H1 (cell line): Measurements from ENCODE around the gene C20orf96. TPM values are rescaled to one million over a fixed set of nuclear protein-coding genes. Genes with fewer than 3 reads are reported as not detected.

ENCODE experiments used
- BACH1 ChIP-seq: IDR thresholded peaks from 2 replicates; pipeline ENCODE4 v1.6.1; 2012; ENCODE audit warnings: low read length, improper control_type of control experiment
- BCL11A ChIP-seq, 2 experiments: IDR thresholded peaks; one replicate each; pipeline ENCODE4 v1.6.1; 2011; ENCODE audit warnings: low read depth in 2 of 2, low read length in 2 of 2, mild to moderate bottlenecking in 2 of 2
- CEBPB ChIP-seq: IDR thresholded peaks from 2 replicates; pipeline ENCODE4 v1.6.1; 2012; ENCODE audit warnings: low read depth, low read length
- GTF2F1 ChIP-seq: IDR thresholded peaks from 2 replicates; pipeline ENCODE4 v1.6.1; 2012; ENCODE audit warnings: low read depth, low read length, improper control_type of control experiment, borderline replicate concordance
- KDM5A ChIP-seq: fragments of 200-600 bp; IDR thresholded peaks from 2 replicates; pipeline ENCODE4 v1.7.1; 2012; ENCODE audit warnings: mild to moderate bottlenecking, low read length, inconsistent platforms, mixed read lengths
- MAFK ChIP-seq: IDR thresholded peaks from 2 replicates; pipeline ENCODE4 v1.6.1; 2012; ENCODE audit warnings: low read depth, mild to moderate bottlenecking, improper control_type of control experiment, low read length
- POLR2AphosphoS5 ChIP-seq: IDR thresholded peaks from 2 replicates; pipeline ENCODE4 v1.6.1; 2011; ENCODE audit warnings: low read depth, low read length
- POU5F1 ChIP-seq: IDR thresholded peaks from 2 replicates; pipeline ENCODE4 v1.6.1; 2011; ENCODE audit warnings: low read depth, mild to moderate bottlenecking, low read length, moderate library complexity
- RBBP5 ChIP-seq: IDR thresholded peaks from 2 replicates; pipeline ENCODE4 v1.7.1; 2012; ENCODE audit warnings: low read depth, mild to moderate bottlenecking, inconsistent platforms, low read length, moderate library complexity, borderline replicate concordance
- TBP ChIP-seq: IDR thresholded peaks from 2 replicates; pipeline ENCODE4 v1.6.1; 2011; ENCODE audit warnings: low read depth, low read length, improper control_type of control experiment
- TCF12 ChIP-seq: IDR thresholded peaks from 2 replicates; pipeline ENCODE4 v1.6.1; 2011; ENCODE audit warnings: low read depth, mild to moderate bottlenecking, low read length
- polyA plus RNA-seq, 7 experiments: library from polyadenylated mRNA; depleted of rRNA in 3 of 7; stranded (reverse) in 5 of 7; unstranded in 2 of 7; fragments of >200 nt in 5 of 7; fragments of 200-250 nt in 2 of 7; gene quantifications; 1 replicate in 5 of 7; 2 replicates in 1 of 7; 4 replicates in 1 of 7; pipeline versions ENCODE4 v1.2.1 to v1.2.3, GENCODE V29; 2011 to 2013; ENCODE audit warnings: missing spikeins in 2 of 7, mixed read lengths in 2 of 7
- total RNA-seq: library from RNA; stranded (reverse); fragmentation: NEBNext Ultra II Directional; extraction: Animal tissue kit (Norgen Biotek cat#: 25700); gene quantifications from 2 replicates; pipeline ENCODE4 v1.2.1, GENCODE V29; 2021
- TF ChIP-seq, protein P1 (sequence below): fragments of 300-600 bp; sonication (generic); IDR thresholded peaks from 2 replicates; pipeline ENCODE4 v1.7.1; 2012; ENCODE audit warnings: low read length, moderate library complexity, mild to moderate bottlenecking, inconsistent platforms; ENCODE audit not compliant: insufficient replicate concordance
- TF ChIP-seq, protein P2 (sequence below): IDR thresholded peaks from 2 replicates; pipeline ENCODE4 v1.6.1; 2012; ENCODE audit warnings: inconsistent platforms

Gene C20orf96
- total and polyA plus RNA-seq, 2 of the 8 experiments (the other 6 are each of a cell fraction or from before 2014, with no cell fraction given), result 19.2 to 21.0 TPM

DNA sequence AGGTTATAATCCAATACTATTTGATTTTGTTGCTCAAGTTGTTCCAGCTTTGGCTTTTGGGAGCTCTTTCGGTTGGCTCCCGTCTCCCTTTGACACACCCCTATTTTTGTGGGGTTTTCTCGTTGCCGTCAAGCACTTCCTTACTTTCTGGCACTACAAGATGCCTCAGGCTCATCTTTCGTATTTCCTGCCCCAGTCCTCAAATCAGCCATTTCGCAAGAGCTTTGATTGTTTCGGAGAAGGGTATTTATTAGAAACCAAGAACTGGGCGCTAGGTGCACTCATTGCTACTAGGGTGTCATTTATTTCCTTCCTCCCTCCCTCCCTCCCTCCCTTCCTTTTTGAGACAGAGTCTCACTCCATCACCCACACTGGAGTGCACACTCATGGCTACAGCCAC, 21.5 kb upstream of the C20orf96 start (continued):
- TF ChIP-seq, protein P1, sequence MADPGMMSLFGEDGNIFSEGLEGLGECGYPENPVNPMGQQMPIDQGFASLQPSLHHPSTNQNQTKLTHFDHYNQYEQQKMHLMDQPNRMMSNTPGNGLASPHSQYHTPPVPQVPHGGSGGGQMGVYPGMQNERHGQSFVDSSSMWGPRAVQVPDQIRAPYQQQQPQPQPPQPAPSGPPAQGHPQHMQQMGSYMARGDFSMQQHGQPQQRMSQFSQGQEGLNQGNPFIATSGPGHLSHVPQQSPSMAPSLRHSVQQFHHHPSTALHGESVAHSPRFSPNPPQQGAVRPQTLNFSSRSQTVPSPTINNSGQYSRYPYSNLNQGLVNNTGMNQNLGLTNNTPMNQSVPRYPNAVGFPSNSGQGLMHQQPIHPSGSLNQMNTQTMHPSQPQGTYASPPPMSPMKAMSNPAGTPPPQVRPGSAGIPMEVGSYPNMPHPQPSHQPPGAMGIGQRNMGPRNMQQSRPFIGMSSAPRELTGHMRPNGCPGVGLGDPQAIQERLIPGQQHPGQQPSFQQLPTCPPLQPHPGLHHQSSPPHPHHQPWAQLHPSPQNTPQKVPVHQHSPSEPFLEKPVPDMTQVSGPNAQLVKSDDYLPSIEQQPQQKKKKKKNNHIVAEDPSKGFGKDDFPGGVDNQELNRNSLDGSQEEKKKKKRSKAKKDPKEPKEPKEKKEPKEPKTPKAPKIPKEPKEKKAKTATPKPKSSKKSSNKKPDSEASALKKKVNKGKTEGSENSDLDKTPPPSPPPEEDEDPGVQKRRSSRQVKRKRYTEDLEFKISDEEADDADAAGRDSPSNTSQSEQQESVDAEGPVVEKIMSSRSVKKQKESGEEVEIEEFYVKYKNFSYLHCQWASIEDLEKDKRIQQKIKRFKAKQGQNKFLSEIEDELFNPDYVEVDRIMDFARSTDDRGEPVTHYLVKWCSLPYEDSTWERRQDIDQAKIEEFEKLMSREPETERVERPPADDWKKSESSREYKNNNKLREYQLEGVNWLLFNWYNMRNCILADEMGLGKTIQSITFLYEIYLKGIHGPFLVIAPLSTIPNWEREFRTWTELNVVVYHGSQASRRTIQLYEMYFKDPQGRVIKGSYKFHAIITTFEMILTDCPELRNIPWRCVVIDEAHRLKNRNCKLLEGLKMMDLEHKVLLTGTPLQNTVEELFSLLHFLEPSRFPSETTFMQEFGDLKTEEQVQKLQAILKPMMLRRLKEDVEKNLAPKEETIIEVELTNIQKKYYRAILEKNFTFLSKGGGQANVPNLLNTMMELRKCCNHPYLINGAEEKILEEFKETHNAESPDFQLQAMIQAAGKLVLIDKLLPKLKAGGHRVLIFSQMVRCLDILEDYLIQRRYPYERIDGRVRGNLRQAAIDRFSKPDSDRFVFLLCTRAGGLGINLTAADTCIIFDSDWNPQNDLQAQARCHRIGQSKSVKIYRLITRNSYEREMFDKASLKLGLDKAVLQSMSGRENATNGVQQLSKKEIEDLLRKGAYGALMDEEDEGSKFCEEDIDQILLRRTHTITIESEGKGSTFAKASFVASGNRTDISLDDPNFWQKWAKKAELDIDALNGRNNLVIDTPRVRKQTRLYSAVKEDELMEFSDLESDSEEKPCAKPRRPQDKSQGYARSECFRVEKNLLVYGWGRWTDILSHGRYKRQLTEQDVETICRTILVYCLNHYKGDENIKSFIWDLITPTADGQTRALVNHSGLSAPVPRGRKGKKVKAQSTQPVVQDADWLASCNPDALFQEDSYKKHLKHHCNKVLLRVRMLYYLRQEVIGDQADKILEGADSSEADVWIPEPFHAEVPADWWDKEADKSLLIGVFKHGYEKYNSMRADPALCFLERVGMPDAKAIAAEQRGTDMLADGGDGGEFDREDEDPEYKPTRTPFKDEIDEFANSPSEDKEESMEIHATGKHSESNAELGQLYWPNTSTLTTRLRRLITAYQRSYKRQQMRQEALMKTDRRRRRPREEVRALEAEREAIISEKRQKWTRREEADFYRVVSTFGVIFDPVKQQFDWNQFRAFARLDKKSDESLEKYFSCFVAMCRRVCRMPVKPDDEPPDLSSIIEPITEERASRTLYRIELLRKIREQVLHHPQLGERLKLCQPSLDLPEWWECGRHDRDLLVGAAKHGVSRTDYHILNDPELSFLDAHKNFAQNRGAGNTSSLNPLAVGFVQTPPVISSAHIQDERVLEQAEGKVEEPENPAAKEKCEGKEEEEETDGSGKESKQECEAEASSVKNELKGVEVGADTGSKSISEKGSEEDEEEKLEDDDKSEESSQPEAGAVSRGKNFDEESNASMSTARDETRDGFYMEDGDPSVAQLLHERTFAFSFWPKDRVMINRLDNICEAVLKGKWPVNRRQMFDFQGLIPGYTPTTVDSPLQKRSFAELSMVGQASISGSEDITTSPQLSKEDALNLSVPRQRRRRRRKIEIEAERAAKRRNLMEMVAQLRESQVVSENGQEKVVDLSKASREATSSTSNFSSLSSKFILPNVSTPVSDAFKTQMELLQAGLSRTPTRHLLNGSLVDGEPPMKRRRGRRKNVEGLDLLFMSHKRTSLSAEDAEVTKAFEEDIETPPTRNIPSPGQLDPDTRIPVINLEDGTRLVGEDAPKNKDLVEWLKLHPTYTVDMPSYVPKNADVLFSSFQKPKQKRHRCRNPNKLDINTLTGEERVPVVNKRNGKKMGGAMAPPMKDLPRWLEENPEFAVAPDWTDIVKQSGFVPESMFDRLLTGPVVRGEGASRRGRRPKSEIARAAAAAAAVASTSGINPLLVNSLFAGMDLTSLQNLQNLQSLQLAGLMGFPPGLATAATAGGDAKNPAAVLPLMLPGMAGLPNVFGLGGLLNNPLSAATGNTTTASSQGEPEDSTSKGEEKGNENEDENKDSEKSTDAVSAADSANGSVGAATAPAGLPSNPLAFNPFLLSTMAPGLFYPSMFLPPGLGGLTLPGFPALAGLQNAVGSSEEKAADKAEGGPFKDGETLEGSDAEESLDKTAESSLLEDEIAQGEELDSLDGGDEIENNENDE, result no peak
- TF ChIP-seq TBP (no peak), POLR2AphosphoS5 (no peak), BACH1 (no peak), KDM5A (no peak), MAFK (no peak), GTF2F1 (no peak), TCF12 (no peak), BCL11A (IDR thresholded peaks at IDR 0.05; ENCODE audit: low read depth in 2 of 2, low read length in 2 of 2) (no peak), CEBPB (no peak), RBBP5 (no peak), POU5F1 (no peak)
- TF ChIP-seq, protein P2, sequence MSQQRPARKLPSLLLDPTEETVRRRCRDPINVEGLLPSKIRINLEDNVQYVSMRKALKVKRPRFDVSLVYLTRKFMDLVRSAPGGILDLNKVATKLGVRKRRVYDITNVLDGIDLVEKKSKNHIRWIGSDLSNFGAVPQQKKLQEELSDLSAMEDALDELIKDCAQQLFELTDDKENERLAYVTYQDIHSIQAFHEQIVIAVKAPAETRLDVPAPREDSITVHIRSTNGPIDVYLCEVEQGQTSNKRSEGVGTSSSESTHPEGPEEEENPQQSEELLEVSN, result no peak
